HPDE6-E6E7 (cell line): ENCODE measurements around the gene EVI5.

Experiments used
- DNase-seq: peaks from one replicate; pipeline ENCODE4 v3.0.0; 2011; ENCODE audit warnings: missing footprints; ENCODE audit errors: extremely low spot score

Gene EVI5

GRCh38 chr1:92519043-92519442 lies 265.9 kb downstream of the EVI5 start:
- DNase-seq: no peak

DNA sequence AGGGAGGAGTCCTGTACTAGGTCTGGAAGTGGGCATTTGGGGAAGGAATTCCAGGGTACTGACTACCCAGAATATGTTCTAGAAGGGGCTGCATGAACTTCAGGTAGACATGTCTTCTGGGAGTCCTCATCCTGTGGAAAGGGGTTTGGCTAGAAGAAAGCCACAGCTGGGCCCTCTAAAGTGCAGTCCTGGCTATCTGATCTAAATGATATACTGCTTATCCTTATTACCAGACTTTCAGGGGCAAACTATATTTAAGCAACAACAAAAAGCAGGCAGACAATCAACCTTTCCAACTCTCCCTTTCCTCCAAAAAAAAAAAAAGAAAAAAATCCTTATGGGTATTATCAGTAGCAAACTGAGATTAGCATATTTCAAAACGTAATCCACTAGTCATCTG lies 268.3 kb downstream of the EVI5 start:
- DNase-seq: no peak

DNA sequence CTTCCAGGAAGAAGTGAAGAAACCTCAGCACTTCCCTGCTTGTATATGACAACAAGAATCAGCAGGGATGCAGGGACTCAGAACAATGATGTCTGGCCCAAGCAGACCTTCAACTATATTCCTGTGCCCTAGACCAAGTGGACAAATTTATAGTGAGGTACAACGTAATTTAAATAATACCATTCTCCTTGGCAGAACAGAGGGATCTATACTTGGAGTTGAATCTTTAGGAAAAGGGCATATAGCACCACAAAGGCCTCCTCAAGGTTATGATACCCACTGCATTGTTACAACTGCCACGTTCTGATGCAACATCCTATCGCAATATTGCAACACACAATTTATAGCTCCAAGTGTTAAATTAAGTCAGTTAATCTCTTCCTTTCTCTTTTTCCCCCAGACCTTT lies 269.1 kb downstream of the EVI5 start:
- DNase-seq: no peak

GRCh38 chr1:92511541-92511940 lies 273.4 kb downstream of the EVI5 start:
- DNase-seq: no peak

DNA sequence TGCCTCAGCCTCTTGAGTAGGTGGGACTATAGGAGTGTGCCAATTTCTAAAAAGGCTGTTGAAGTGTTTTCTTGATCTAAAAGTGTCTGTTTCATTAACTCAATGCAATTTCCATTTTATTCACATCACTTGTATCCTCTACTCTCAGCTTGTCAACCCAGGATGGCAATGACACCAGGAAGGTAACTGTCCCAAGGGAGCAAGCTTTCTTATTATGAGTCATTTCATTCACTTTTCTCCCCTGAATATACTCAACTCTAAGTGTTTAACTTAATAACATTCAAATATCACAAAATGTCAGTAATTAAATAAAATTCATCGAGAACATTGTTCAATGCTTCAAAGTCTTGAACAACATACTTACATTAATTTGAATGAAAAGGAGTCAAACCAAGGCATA lies 275.3 kb downstream of the EVI5 start:
- DNase-seq: no peak

DNA sequence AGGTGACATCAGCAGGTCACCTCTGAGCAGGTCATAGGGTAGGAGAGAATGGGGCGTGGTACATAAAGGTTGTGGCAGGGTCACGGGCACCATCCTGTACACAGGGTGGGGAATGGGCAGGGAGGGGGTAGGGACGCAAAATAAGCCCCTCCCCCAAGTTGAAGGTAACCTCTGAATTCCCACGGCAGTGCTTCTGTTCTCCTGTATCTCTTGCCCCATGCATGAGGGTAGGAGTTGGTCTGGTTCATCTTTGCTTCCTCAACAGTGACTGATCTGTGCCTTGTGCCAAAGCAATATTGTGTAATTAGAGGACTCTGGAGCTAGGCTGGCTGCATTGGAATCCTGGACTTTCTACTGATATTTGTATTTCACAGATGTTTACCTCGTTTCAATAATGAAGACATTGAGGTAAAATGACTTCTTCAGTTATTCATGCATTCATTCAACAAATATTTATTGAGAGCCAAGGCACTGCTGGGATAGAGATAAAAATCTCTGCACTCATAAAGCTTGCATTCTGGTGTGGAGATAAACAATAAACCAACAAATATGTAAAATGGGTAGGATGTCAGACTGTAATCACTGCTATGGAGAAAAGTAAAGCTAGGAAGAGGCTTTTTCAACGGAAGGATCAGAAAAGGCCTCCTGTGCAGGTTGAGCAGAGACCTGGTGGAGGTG lies 279.8 kb downstream of the EVI5 start:
- DNase-seq: no peak

GRCh38 chr1:92504291-92505014 lies 280.5 kb downstream of the EVI5 start:
- DNase-seq: no peak

DNA sequence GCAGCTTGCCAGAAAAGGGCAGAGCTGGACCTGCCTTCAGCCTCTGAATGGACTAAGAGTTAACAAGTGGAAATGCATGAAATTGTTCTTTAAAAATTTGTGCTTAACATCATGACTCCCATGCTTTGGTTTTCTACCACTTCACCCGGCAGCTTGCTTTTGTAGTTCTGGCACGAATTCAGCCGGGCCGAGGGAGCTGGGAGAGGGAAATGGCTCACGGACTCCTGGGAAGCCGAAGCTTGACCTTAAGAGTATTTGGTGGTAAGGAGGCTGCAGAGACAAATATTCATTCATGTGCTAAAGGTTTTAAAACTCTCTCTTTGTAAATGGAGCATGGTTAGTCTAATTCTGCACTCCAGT lies 281.0 kb downstream of the EVI5 start:
- no peak for DNase-seq

GRCh38 chr1:92503043-92503925 lies 281.6 kb downstream of the EVI5 start:
- no peak for DNase-seq

GRCh38 chr1:92502247-92502646 lies 282.7 kb downstream of the EVI5 start:
- no peak for DNase-seq

- DNase-seq: no peak
Measured at GRCh38 chr1:92500552-92500951, 284.4 kb downstream of the EVI5 start.

DNA sequence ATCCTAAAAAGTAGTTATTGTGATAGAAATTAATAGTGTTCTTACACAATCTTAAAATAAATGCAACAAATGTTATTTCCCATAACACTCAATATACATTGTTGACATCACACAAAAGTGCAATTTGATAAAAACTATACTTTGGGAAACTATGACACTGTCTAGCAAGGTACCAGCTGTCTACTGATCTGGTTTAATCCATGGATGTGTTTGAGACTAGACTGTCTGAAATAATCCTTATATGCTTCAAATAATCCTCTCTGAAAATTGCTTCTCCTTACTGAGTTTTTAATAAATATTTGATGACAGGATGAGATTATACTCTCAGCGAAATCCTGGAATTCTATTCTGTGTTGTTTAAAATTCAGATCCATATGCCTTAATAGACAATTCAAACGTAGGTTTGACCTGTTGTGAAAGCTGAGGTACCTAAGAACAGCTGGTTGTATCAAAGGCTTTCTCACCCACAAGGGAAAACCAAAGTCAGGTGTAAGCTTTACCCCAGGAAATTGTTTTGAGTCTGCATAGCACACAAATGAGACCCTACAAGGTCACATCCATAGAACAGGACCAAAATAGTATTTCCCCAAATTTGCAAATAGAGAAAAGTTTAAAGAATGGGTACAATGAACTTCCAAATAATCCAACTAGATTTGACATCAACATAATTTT lies 289.4 kb downstream of the EVI5 start:
- no peak for DNase-seq

- no peak for DNase-seq
Measured at GRCh38 chr1:92494485-92495141, 290.3 kb downstream of the EVI5 start.

GRCh38 chr1:92493139-92493538 lies 291.8 kb downstream of the EVI5 start:
- DNase-seq: no peak

GRCh38 chr1:92488832-92489231 lies 296.1 kb downstream of the EVI5 start:
- DNase-seq: no peak

DNA sequence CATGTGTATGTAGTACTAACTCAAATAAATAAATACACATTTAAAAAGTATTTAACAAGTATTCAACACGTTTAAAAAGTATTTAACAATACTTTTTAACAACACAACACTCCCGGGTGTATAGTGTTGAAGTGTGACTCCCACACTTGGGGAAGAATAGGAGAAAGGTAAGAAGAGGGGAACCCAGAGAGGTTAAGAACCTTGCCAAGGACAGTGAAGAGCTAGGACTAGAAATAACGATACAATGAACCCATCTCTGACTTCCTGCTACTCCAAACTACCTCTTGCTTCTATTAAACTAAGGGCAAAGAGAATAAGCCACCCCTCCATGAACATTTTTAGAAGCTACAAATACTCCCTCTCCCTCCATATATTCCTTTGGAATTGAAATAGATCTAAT lies 296.5 kb downstream of the EVI5 start:
- no peak for DNase-seq

DNA sequence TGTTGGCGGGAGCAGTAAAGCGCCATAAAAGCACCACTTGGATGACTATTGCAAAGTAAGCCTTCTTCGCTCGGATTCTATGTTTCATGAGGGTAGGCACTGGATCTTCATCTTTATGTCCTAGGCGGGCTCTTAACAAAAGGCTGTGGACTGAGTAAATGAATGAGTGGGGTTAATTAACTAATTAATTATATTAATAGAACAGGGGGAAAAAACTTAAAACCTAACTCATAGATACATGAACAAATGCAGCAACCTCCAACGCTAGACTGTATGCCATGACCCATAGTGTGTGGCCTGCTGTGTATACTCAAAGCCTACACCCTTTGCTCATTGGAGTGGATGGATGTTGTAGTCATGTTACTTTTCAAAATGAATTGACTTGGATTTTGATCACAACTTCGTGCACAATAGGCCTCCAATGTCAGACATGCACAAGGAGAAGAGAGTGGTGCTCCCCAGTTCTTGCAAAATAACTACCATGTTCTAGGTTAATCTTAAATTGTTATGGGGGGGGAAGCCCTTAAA lies 297.8 kb downstream of the EVI5 start:
- no peak for DNase-seq

GRCh38 chr1:92486251-92487077 lies 298.4 kb downstream of the EVI5 start, which contains the start of gene GFI1:
GFI1 (minus strand) TSS chr1:92486925; CDS start chr1:92483487, 3,438 bp downstream.
- DNase-seq: no peak

GRCh38 chr1:92485381-92486250 lies 299.3 kb downstream of the EVI5 start:
- DNase-seq: no peak
